Nucleus accumbens (tissue), 56 donors: ENCODE results near the gene GRXCR2.
"Not testable (repeated sequence)": the region's sequence is repeated elsewhere in the genome, so short reads cannot be mapped to it uniquely, and the experiment has no call there.

Source experiments
- DNase-seq, 56 donors: peaks; one replicate each; lab custom pipeline; 2025; lab: John Stamatoyannopoulos, UW

GRXCR2 gene

GRCh38 chr5:145872914-145873313 is at the start of gene GRXCR2:
Gene GRXCR2 (minus strand): TSS chr5:145873014. CDS start chr5:145872968, 46 bp downstream.
- DNase-seq, result no peak

- DNase-seq, result no peak
Observed at GRCh38 chr5:145922059-145922458, 49.2 kb upstream of the GRXCR2 start.

- DNase-seq, result no peak
Observed at GRCh38 chr5:145921211-145921610, 48.4 kb upstream of the GRXCR2 start.

GRCh38 chr5:145920542-145921210 is 47.9 kb upstream of the GRXCR2 start:
- no peak for DNase-seq

DNA sequence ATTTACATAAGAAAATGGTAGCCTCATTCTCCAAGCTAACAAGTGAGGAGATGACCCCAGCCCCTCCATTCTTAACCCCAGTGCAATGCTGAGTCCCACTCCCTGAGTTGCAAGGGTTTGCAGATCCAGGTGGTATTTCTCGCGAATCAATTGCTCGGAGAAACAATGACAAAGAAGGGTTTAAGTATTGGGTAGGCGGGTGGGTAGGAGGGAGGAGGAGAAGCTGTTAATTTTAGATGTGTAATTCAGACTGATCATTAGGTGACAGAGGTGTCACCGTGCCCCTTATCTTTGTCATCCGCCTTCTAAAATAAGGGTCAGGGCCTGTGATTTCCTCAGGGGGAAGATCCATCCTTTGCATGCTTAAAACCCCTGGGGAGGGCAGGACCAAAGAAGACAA is 46.6 kb upstream of the GRXCR2 start:
- peak in 1 of 56 donors; percentile 14 for DNase-seq

GRCh38 chr5:145918397-145918796 is 45.6 kb upstream of the GRXCR2 start:
- DNase-seq, result no peak

DNA sequence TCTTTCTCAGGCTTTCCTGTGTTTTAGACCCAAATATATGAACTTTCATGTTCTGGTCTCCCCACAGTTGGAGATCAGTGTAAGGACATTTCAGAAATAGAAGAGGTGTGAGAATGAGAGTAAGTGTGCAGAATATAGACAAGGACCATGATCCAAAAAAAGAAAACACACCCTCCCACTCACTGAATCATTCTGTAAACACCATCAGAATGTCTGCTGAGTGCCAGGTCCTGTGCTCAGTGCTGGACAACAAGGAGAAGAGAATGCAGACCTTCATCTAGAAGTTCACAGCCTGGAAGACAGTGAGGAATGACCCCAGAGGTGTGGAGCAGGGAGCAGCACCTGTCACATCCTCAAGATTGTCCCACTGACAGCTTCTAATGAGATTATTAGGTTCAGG is 44.5 kb upstream of the GRXCR2 start:
- no peak for DNase-seq

- peak in 31 of 56 donors; percentile 7 to 80 (median 42) for DNase-seq
Observed at GRCh38 chr5:145915970-145916638, 43.3 kb upstream of the GRXCR2 start.

GRCh38 chr5:145913701-145914100 is 40.9 kb upstream of the GRXCR2 start:
- DNase-seq, result no peak

- no peak for DNase-seq
Observed at GRCh38 chr5:145912594-145912993, 39.8 kb upstream of the GRXCR2 start.

- DNase-seq, result no peak
Observed at GRCh38 chr5:145912019-145912418, 39.2 kb upstream of the GRXCR2 start.

DNA sequence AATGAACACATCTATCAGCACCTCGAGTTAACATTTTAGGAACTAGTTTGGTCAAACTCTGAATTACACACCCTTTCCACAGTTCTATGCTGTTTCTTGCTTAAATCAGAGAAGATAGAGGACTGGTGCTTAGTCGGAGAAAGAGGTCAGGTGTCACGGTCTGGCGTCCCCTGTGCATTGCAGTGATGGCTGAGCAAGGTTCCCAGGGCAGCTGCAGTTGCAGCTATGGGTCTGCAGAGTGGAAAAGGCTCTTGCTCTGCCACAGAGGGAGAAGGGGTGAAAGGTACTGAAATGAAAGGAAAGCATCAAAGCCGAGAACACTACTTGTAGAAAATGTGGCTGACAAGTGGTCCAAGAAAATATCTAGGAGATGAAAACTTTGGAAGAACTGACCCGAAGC is 38.4 kb upstream of the GRXCR2 start:
- no peak for DNase-seq

- DNase-seq, result peak in 6 of 56 donors; percentile 1 to 33 (median 21)
Observed at GRCh38 chr5:145908206-145908960, 35.6 kb upstream of the GRXCR2 start.

DNA sequence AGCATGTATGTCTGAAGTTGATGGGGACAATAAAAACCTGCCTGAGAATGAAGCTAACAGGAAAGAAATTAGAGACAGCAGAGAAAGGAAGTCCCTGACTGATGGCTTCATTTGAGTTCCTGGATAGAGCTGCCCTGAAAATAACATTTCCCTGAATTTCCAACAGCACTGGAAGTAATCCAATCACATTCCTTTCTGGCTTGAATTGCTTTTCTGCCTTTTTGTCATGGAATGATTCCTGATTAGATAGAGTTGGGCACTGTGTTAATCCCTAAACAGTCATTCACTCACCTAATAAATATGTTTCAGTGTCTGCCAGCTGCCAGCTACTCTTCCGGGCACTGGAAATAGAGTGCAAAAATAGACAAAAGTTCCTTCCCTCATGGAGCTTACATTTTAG is 33.6 kb upstream of the GRXCR2 start:
- no peak for DNase-seq

GRCh38 chr5:145904743-145905142 is 31.9 kb upstream of the GRXCR2 start:
- DNase-seq, result no peak

DNA sequence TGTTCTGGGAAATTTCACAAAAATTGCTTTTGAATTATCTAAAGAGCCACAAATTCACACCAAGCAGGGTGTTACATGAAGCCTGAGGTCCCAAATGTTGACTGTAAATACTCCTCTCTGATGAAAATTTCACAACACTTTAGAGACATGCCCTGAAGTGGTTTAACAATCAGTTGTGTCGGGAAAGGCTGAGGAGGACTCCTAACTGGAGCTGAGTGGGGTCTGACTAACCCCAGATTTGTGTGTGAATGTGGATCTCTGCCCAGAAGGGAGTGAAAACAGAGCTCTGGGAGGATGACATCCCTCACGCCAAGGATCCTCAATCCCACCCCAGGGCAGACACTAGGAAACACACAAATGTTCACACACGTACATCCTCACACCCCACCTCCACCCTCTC is 31.1 kb upstream of the GRXCR2 start:
- DNase-seq, result no peak

DNA sequence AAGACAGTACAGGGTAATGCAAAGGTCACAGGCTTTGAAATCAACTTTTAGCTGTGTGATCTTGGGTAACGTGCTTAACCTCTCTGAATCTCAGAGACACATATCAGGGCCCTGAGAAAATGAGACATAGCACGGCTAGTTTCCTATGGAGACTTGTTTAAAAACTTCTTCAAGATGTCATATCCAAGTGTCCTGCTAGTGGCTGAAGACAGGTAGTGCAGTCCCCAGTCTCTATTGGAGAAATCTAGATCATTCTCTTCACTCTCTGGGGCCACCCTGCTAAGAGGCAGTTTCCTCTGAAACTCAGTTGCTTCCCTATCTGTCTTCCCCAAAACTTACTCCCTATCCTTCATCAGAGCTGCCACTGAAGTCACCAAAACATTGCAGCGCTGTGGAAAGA is 30.3 kb upstream of the GRXCR2 start:
- no peak for DNase-seq

DNA sequence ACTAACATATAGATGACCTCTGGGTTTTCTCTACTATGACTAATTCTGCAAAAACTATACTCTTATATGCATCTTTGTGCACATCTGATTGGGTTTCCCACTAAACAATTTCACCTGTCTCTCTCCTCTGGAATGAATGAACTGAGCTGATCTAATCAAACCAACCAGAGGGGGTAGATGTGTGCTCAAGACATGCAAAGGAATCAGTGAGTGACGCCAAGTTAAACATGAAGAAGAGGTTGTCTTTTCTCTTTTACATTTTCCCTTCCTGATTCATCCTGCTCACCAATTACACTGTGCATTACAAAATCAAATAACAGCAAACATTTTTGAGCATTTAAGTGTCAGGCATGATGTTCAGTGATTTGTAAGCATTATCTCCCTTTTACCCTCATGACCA is 29.6 kb upstream of the GRXCR2 start:
- DNase-seq, result no peak

DNA sequence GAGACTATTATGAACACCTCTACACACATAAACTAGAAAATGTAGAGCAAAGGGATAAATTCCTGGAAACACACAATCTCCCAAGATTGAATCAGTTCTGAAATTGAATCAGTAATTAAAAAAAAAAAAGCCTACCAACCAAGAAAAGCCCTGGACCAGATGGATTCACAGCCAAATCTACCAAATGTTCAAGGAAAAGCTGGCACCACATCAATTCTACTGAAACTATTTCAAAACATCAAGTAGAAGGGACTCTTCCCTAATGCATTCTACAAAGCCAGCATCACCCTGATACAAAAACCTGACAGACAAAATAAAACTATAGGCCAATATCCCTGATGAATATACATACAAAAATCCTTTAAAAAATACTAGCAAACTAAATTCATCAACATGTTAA is 25.4 kb upstream of the GRXCR2 start:
- no peak for DNase-seq

- DNase-seq, result not testable (repeated sequence)
Observed at GRCh38 chr5:145891378-145891777, 18.6 kb upstream of the GRXCR2 start.

DNA sequence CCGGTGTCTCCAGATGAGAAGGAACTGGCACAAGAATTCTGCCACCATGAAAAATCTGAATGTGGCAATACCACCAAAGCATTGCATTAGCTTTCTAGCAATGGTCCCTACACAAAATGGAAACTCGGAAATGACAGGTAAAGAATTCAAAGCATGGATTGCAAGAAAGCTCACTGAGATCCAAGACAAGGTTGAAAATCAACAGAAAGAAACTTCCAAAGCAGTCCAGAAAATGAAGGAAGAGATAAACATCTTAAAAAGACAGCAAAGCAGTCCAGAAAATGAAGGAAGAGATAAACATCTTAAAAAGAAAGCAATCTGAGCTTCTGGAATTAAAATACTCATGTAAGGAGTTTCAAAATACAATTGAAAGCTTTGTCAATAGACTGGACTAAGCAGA is 16.8 kb upstream of the GRXCR2 start:
- no peak for DNase-seq
